Liver (tissue), 9 donors: ENCODE results near the gene LRRC23. TPM values are rescaled to one million over a fixed set of nuclear protein-coding genes. Genes with fewer than 3 reads are reported as not detected.
"Not testable (repeated sequence)": the region's sequence is repeated elsewhere in the genome, so short reads cannot be mapped to it uniquely, and the experiment has no call there.

Source experiments
- DNase-seq: peaks from one replicate; pipeline ENCODE4 v3.0.0-alpha.2; 2017; ENCODE audit warnings: low spot score
- H3K27ac ChIP-seq, 2 donors: one replicate each; pipeline ENCODE4 v1.7.0; 2013; ENCODE audit warnings: inconsistent platforms in 2 of 2, low read length in 2 of 2, control low read depth in 1 of 2, low read depth in 1 of 2, mild to moderate bottlenecking in 1 of 2
- H3K27me3 ChIP-seq, 4 donors: one replicate each; pipeline versions ENCODE4 v1.6.1 to v1.7.0; 2013; ENCODE audit warnings: low read length in 3 of 4, inconsistent platforms in 1 of 4, mild to moderate bottlenecking in 1 of 4, moderate library complexity in 1 of 4; ENCODE audit not compliant: control insufficient read depth in 4 of 4, insufficient read depth in 4 of 4
- H3K36me3 ChIP-seq, 4 donors: one replicate each; pipeline versions ENCODE4 v1.6.1 to v1.7.0; 2013; ENCODE audit warnings: low read length in 3 of 4, mild to moderate bottlenecking in 3 of 4, low read depth in 1 of 4, moderate library complexity in 1 of 4; ENCODE audit not compliant: control insufficient read depth in 4 of 4, insufficient read depth in 3 of 4
- H3K4me1 ChIP-seq, 4 donors: one replicate each; pipeline versions ENCODE4 v1.6.1 to v1.7.0; 2013; ENCODE audit warnings: low read length in 3 of 4, mild to moderate bottlenecking in 3 of 4, moderate library complexity in 1 of 4; ENCODE audit not compliant: control insufficient read depth in 4 of 4, insufficient read depth in 4 of 4
- H3K4me3 ChIP-seq, 3 donors: one replicate each; pipeline versions ENCODE4 v1.6.1 to v1.7.0; 2013; ENCODE audit warnings: low read length in 3 of 3, control low read depth in 1 of 3, low read depth in 1 of 3, mild to moderate bottlenecking in 1 of 3
- H3K9ac ChIP-seq, 2 donors: one replicate each; pipeline ENCODE4 v1.7.0; 2013; ENCODE audit warnings: low read length in 2 of 2, mild to moderate bottlenecking in 2 of 2, moderate library complexity in 2 of 2, control low read depth in 1 of 2, low read depth in 1 of 2
- H3K9me3 ChIP-seq, 4 donors: one replicate each; pipeline versions ENCODE4 v1.6.1 to v1.7.0; 2013; ENCODE audit warnings: low read length in 3 of 4; ENCODE audit not compliant: control insufficient read depth in 4 of 4
- EGR1 ChIP-seq, 2 donors: IDR thresholded peaks; 2 replicates each; pipeline ENCODE4 v1.6.1; 2016 to 2018; ENCODE audit warnings: antibody characterized with exemption in 2 of 2, low read depth in 2 of 2
- FOXA1 ChIP-seq: IDR thresholded peaks from 2 replicates; pipeline ENCODE4 v1.6.1; 2016; ENCODE audit warnings: antibody characterized with exemption
- FOXA2 ChIP-seq: IDR thresholded peaks from 2 replicates; pipeline ENCODE4 v1.6.1; 2016; ENCODE audit warnings: antibody characterized with exemption
- GABPA ChIP-seq, 2 donors: IDR thresholded peaks in 1 of 2; conservative IDR thresholded peaks in 1 of 2; 2 replicates each; pipeline ENCODE4 v1.6.1; 2016; ENCODE audit warnings: antibody characterized with exemption in 2 of 2, mild to moderate bottlenecking in 1 of 2, moderate library complexity in 1 of 2
- HNF4G ChIP-seq: IDR thresholded peaks from 2 replicates; pipeline ENCODE4 v1.6.1; 2016; ENCODE audit warnings: antibody characterized with exemption
- JUND ChIP-seq, 2 donors: IDR thresholded peaks; 2 replicates each; pipeline ENCODE4 v1.6.1; 2016; ENCODE audit warnings: antibody characterized with exemption in 2 of 2
- NR2F2 ChIP-seq: IDR thresholded peaks from 2 replicates; pipeline ENCODE4 v1.6.1; 2016; ENCODE audit warnings: antibody characterized with exemption
- RAD21 ChIP-seq, 2 donors: IDR thresholded peaks; 2 replicates each; pipeline ENCODE4 v1.6.1; 2016; ENCODE audit warnings: antibody characterized with exemption in 2 of 2, mild to moderate bottlenecking in 2 of 2
- SP1 ChIP-seq: IDR thresholded peaks from 2 replicates; pipeline ENCODE4 v1.6.1; 2018; ENCODE audit warnings: antibody characterized with exemption, mild to moderate bottlenecking
- TAF1 ChIP-seq: conservative IDR thresholded peaks from 2 replicates; pipeline ENCODE4 v1.6.1; 2016; ENCODE audit warnings: antibody characterized with exemption, mild to moderate bottlenecking
- YY1 ChIP-seq: IDR thresholded peaks from 2 replicates; pipeline ENCODE4 v1.6.1; 2016; ENCODE audit warnings: antibody characterized with exemption, mild to moderate bottlenecking
- WGBS: extraction: QIAGEN DNeasy Blood & Tissue Kit; methylation state at CpG from one replicate; pipeline ENCODE4 v1.1.7; 2013; 5-methylcytosine and 5-hydroxymethylcytosine counted together
- polyA plus RNA-seq, 2 donors: library from polyadenylated mRNA; stranded (reverse) in 1 of 2; unstranded in 1 of 2; fragments of 200-250 nt in 1 of 2; fragments of >200 nt in 1 of 2; fragmentation: Nextera tagmentation in 1 of 2; extraction: Ambion mirVana in 1 of 2; gene quantifications; one replicate each; pipeline versions ENCODE4 v1.2.1 to v1.2.3, GENCODE V29; 2013 to 2015
- total RNA-seq, 2 donors: library from RNA; depleted of rRNA; stranded (reverse); fragments of >200 nt; gene quantifications; one replicate each; pipeline ENCODE4 v1.2.3, GENCODE V29; 2014
- TF ChIP-seq, protein P1 (sequence below): IDR thresholded peaks from 2 replicates; pipeline ENCODE4 v1.6.1; 2016; ENCODE audit warnings: antibody characterized with exemption
- TF ChIP-seq, protein P2 (sequence below): fragments of 150-350 bp; IDR thresholded peaks from 2 replicates; pipeline ENCODE4 v1.5.1; 2017; ENCODE audit warnings: improper control_type of control experiment, low read depth, low read length; ENCODE audit not compliant: missing input control
- TF ChIP-seq, protein P3 (sequence below): IDR thresholded peaks from 2 replicates; pipeline ENCODE4 v1.6.1; 2016; ENCODE audit warnings: antibody characterized with exemption
- TF ChIP-seq, protein P4 (sequence below): IDR thresholded peaks from 2 replicates; pipeline ENCODE4 v1.6.1; 2016; ENCODE audit warnings: antibody characterized with exemption
- donor health status: healthy.
- donor health status: healthy.
- donor health status: healthy.
- donor health status: healthy.
- donor health status: healthy.

Gene LRRC23
- total and polyA plus RNA-seq, 4 donors: 0.92 to 3.6 (median 2.1) TPM

DNA sequence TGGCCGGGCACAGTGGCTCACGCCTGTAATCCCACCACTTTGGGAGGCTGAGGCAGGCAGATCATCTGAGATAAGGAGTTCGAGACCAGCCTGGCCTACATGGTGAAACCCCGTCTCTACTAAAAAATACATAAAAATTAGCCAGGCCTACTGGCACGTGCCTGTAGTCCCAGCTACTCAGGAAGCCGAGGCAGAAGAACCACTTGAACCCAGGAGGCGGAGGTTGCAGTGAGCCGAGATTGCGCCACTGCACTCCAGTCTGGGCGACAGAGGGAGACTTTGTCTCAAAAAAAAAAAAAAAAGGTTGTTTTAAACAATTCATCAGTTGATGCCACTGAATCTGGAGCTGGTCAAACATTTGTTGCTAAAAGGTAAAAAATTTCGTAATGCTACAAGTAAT, 24.8 kb upstream of the LRRC23 start:
- H3K4me3 ChIP-seq, DNase-seq, H3K36me3 ChIP-seq, H3K9me3 ChIP-seq, H3K4me1 ChIP-seq, H3K27me3 ChIP-seq, H3K9ac ChIP-seq, H3K27ac ChIP-seq: not testable (repeated sequence)
- WGBS: 75% methylated on average over 11 of the region's 11 CpGs

DNA sequence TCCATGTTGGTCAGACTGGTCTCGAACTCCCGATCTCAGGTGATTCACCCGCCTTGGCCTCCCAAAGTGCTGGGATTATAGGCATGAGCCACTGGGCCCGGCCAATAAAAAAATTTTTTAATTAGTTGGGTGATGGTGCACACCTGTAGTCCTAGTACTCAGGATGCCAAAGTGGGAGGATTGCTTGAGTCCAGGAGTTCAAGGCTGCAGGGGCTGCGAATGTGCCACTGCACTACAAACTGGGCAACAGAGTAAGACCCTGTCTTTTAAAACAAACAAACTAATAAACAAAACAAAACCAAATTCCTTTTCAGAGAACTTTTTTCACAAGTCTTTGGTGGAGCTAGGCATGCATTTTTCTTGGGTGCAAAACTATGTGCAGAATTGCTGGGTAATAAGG, 21.4 kb upstream of the LRRC23 start:
- WGBS: 92% methylated on average over 5 of the region's 5 CpGs
- no peak overlapping the region for H3K27ac ChIP-seq
- H3K9ac ChIP-seq: no peak overlapping the region
- H3K9me3 ChIP-seq: no peaks in the 10 kb centered on the region
- peaks cover 0 to 1% (median 0%) of the 10 kb centered on the region in 4 donors for H3K4me1 ChIP-seq
- H3K36me3 ChIP-seq: peaks cover 0 to 7% (median 3%) of the 10 kb centered on the region in 4 donors
- DNase-seq: no peak
- H3K27me3 ChIP-seq: no peaks in the 10 kb centered on the region
- TF ChIP-seq EGR1 (IDR thresholded peaks at IDR 0.05; ENCODE audit: low read depth in 2 of 2): no peak
- no peak for TF ChIP-seq SP1
- TF ChIP-seq, protein P1, sequence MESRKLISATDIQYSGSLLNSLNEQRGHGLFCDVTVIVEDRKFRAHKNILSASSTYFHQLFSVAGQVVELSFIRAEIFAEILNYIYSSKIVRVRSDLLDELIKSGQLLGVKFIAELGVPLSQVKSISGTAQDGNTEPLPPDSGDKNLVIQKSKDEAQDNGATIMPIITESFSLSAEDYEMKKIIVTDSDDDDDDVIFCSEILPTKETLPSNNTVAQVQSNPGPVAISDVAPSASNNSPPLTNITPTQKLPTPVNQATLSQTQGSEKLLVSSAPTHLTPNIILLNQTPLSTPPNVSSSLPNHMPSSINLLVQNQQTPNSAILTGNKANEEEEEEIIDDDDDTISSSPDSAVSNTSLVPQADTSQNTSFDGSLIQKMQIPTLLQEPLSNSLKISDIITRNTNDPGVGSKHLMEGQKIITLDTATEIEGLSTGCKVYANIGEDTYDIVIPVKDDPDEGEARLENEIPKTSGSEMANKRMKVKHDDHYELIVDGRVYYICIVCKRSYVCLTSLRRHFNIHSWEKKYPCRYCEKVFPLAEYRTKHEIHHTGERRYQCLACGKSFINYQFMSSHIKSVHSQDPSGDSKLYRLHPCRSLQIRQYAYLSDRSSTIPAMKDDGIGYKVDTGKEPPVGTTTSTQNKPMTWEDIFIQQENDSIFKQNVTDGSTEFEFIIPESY: no peak
- no peak for TF ChIP-seq YY1
- TF ChIP-seq, protein P2, sequence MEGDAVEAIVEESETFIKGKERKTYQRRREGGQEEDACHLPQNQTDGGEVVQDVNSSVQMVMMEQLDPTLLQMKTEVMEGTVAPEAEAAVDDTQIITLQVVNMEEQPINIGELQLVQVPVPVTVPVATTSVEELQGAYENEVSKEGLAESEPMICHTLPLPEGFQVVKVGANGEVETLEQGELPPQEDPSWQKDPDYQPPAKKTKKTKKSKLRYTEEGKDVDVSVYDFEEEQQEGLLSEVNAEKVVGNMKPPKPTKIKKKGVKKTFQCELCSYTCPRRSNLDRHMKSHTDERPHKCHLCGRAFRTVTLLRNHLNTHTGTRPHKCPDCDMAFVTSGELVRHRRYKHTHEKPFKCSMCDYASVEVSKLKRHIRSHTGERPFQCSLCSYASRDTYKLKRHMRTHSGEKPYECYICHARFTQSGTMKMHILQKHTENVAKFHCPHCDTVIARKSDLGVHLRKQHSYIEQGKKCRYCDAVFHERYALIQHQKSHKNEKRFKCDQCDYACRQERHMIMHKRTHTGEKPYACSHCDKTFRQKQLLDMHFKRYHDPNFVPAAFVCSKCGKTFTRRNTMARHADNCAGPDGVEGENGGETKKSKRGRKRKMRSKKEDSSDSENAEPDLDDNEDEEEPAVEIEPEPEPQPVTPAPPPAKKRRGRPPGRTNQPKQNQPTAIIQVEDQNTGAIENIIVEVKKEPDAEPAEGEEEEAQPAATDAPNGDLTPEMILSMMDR: no peak
- TF ChIP-seq FOXA1: no peak
- TF ChIP-seq FOXA2: no peak
- no peak for TF ChIP-seq JUND (IDR thresholded peaks at IDR 0.05)
- no peak for TF ChIP-seq NR2F2
- no peak overlapping the region for H3K4me3 ChIP-seq

DNA sequence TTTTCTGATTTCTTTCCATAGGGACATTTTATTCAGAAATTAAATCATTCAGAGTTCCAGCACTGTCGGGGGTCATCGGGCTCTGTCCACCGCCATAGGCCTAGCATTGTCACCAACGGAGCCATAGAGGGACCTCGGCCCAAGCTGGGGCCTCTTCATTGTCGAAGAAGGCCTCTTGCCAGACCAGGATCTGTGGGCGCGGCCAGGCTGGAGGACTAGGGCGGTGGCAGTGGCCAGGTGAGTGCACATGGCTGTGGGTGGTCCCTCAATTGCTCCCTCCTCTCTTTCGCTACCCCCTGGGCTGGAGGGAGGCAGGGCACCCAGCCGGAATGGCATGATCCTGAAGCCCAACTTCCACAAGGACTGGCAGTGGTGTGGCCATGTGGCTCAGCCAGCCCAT, 20.9 kb upstream of the LRRC23 start:
- WGBS: 96% methylated on average over 11 of the region's 11 CpGs

DNA sequence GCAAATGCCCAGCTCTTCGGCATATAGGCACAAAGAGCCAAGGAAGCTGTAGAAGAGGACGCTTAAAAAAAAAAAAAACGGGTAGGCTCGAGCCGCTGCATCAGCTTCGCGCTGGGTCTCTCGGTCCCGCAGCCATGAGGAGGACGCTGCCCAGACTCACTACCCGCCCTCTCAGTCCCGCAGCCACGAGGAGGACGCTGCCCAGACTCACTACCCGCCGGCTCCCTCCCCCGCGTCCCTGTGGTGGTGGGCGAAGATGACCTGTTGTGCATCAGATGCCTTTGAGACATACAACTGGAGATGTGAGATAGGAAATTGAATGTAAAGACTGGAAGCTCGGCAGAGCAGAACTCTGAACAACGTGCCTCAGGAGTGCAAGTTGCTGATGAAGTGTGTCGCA, 20.1 kb upstream of the LRRC23 start:
- Histone ChIP-seq H3K9ac (no peak overlapping the region), H3K36me3 (peaks cover 0 to 7% (median 3%) of the 10 kb centered on the region in 4 donors), H3K4me1 (peaks cover 0 to 4% (median 0%) of the 10 kb centered on the region in 4 donors), H3K4me3 (no peak overlapping the region), H3K27ac (no peak overlapping the region), H3K9me3 (no peaks in the 10 kb centered on the region), H3K27me3 (no peaks in the 10 kb centered on the region)
- TF ChIP-seq SP1 (no peak), NR2F2 (no peak), GABPA (IDR thresholded peaks at IDR 0.05 in 1 of 2, conservative IDR thresholded peaks at IDR 0.05 in 1 of 2) (no peak), HNF4G (no peak), FOXA2 (no peak), TAF1 (no peak)
- TF ChIP-seq, protein P1: no peak
- TF ChIP-seq, protein P3, sequence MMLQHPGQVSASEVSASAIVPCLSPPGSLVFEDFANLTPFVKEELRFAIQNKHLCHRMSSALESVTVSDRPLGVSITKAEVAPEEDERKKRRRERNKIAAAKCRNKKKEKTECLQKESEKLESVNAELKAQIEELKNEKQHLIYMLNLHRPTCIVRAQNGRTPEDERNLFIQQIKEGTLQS: no peak
- TF ChIP-seq, protein P4, sequence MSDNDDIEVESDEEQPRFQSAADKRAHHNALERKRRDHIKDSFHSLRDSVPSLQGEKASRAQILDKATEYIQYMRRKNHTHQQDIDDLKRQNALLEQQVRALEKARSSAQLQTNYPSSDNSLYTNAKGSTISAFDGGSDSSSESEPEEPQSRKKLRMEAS: no peak
- 90% methylated on average over 22 of the region's 22 CpGs for WGBS
- no peak for DNase-seq

More for the DNA sequence above, 20.9 kb upstream of the LRRC23 start:
- no peak overlapping the region for H3K9ac ChIP-seq
- no peak overlapping the region for H3K4me3 ChIP-seq
- H3K27me3 ChIP-seq: no peaks in the 10 kb centered on the region
- H3K9me3 ChIP-seq: no peaks in the 10 kb centered on the region
- H3K4me1 ChIP-seq: peaks cover 0 to 4% (median 0%) of the 10 kb centered on the region in 4 donors
- no peak for DNase-seq
- TF ChIP-seq SP1 (no peak), FOXA2 (no peak), RAD21 (IDR thresholded peaks at IDR 0.05) (no peak)
- no peak overlapping the region for H3K27ac ChIP-seq
- H3K36me3 ChIP-seq: peaks cover 0 to 7% (median 3%) of the 10 kb centered on the region in 4 donors
